ENCODE results near the gene PCGF1. TPM values are rescaled to one million over a fixed set of nuclear protein-coding genes. Genes with fewer than 3 reads are reported as not detected.

PCGF1 gene
- total and polyA plus RNA-seq, 7 donors: 14.3 to 60.3 (median 25.6) TPM

- H3K9me3 ChIP-seq: no peaks in the 10 kb centered on the region
- no peak for ATAC-seq
- no peak overlapping the region for H3K27ac ChIP-seq
- no peak overlapping the region for H3K4me3 ChIP-seq
- no peak for DNase-seq
- intact Hi-C loops (cut with DNase I): no loop called here
- H3K4me1 ChIP-seq: no peaks in the 10 kb centered on the region
- H3K27me3 ChIP-seq (ENCODE audit: insufficient read depth in 3 of 3, low read length in 2 of 3): no peaks in the 10 kb centered on the region
- no peak for TF ChIP-seq CTCF (IDR thresholded peaks at IDR 0.05)
- H3K36me3 ChIP-seq (ENCODE audit: insufficient read depth in 1 of 2, low read depth in 1 of 2): peaks cover 0 to 1% of the 10 kb centered on the region in 2 donors
- 77 to 81% (median 77%) methylated on average over 7 of the region's 7 CpGs for WGBS, 3 donors
These were observed 31.4 kb upstream of the PCGF1 start for GRCh38 chr2:74538881-74539339.

- no peak for TF ChIP-seq CTCF (IDR thresholded peaks at IDR 0.05)
- H3K4me3 ChIP-seq: no peak overlapping the region
- H3K9me3 ChIP-seq: no peaks in the 10 kb centered on the region
- DNase-seq: no peak
- no peak overlapping the region for H3K27ac ChIP-seq
- 63 to 72% (median 67%) methylated on average over 4 of the region's 4 CpGs for WGBS, 3 donors
- peaks cover 5 to 19% of the 10 kb centered on the region in 2 donors for H3K36me3 ChIP-seq (ENCODE audit: insufficient read depth in 1 of 2, low read depth in 1 of 2)
- no peak for ATAC-seq
- intact Hi-C loops (cut with DNase I): no loop called here
- no peaks in the 10 kb centered on the region for H3K27me3 ChIP-seq (ENCODE audit: insufficient read depth in 3 of 3, low read length in 2 of 3)
- H3K4me1 ChIP-seq: peaks cover under 1% of the 10 kb centered on the region
These were observed 29.6 kb upstream of the PCGF1 start for GRCh38 chr2:74537140-74537539.

- Histone ChIP-seq H3K4me3 (no peak overlapping the region), H3K27me3 (ENCODE audit: insufficient read depth in 3 of 3, low read length in 2 of 3) (no peaks in the 10 kb centered on the region), H3K27ac (no peak overlapping the region), H3K36me3 (ENCODE audit: insufficient read depth in 1 of 2, low read depth in 1 of 2) (peaks cover 5 to 27% of the 10 kb centered on the region in 2 donors), H3K4me1 (peaks cover 8% of the 10 kb centered on the region), H3K9me3 (no peaks in the 10 kb centered on the region)
- ATAC-seq: no peak
- no peak for DNase-seq
- WGBS, 3 donors: 80 to 84% (median 83%) methylated on average over 23 of the region's 23 CpGs
- intact Hi-C loops (cut with DNase I): no loop called here
- TF ChIP-seq CTCF (IDR thresholded peaks at IDR 0.05): no peak
These were observed 28.9 kb upstream of the PCGF1 start for GRCh38 chr2:74536166-74536950.

GRCh38 chr2:74535440-74535965, 28.0 kb upstream of the PCGF1 start:
- intact Hi-C loops (cut with DNase I): no loop called here
- H3K4me1 ChIP-seq: peaks cover 17% of the 10 kb centered on the region
- 85 to 96% (median 88%) methylated on average over 10 of the region's 10 CpGs for WGBS, 3 donors

More at GRCh38 chr2:74535440-74535965, 28.0 kb upstream of the PCGF1 start:
- no peak for TF ChIP-seq CTCF (IDR thresholded peaks at IDR 0.05)
- DNase-seq (no peak), ATAC-seq (no peak)
- Histone ChIP-seq H3K9me3 (no peaks in the 10 kb centered on the region), H3K4me3 (no peak overlapping the region), H3K27ac (no peak overlapping the region), H3K36me3 (ENCODE audit: insufficient read depth in 1 of 2, low read depth in 1 of 2) (peaks cover 5 to 33% of the 10 kb centered on the region in 2 donors), H3K27me3 (ENCODE audit: insufficient read depth in 3 of 3, low read length in 2 of 3) (no peaks in the 10 kb centered on the region)

All from psoas muscle (tissue), 8 donors.